ENCODE data around the gene SUN2. TPM values are rescaled to one million over a fixed set of nuclear protein-coding genes. Genes with fewer than 3 reads are reported as not detected.

SUN2 gene
- total RNA-seq, 2 donors from 2014 or later = 106 to 123 TPM

DNA sequence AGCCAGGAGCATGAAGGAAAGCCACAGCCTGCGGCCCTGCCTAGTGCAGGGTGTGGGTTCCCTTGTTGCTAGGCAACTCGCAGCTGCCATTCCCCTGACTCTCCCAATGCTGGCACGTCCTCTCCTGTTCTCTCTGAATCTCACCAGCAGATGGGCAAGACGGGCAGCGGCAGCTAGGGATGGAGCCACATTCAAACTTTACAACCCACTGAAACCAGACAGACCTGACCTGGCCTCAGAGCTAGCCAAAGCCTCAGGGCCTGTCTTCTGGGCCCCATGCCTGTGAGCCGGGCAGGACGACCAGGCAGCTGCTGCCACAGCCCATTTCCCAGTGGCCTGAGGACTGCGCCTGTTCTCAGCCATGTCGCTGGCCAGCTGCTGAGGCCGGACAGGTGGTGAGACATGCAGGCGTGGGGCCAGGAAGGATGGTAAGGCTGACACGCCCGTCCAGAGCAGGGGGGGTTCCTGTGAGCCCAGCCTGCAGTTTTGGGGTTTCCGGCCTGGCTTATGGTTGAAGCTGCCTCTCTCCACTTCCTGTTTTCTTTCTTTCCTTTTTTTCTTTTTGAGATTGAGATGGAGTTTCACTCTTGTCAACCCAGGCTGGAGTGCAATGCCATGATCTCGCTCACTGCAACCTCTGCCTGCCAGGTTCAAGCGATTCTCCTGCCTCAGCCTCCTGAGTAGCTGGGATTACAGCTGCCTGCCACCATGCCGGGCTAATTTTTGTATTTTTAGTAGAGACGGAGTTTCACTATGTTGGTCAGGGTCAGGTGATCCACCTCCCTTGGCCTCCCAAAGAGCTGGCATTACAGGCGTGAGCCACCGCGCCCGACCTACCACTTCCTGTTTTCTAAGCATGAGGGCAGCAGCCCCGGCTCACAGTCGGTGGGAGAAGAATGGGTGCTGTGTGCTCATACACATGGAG is 4.1 kb downstream of the SUN2 start:
- Histone ChIP-seq H3K4me1 (peaks cover 4% of the 10 kb centered on the region), H3K27ac (peak overlapping the region; percentile 42)
- peak; percentile 52 for DNase-seq

DNA sequence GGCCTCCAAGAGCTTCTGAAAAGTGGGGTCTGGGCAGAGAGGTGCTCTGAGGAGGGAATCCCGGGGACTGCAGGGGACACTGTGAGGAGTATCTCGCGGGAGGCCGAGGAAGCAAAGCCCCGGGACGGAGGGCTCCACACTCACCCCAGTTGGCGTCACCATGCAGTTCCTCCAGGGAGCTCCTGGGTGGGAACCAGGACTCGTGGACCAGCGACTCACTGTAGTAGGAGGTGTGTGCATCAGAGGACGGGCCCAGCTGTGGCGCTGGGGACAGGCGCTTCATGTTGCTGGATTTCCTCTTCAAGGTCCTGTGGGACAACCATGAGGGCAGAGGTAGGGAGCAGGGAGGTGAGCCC is 4.8 kb downstream of the SUN2 start:
- Histone ChIP-seq H3K4me3 (no peak overlapping the region), H3K9ac (ENCODE audit: low read depth in 2 of 2, low read length in 2 of 2) (peak overlapping the region in 1 of 2 donors; percentile 15), H3K27ac (peak overlapping the region; percentile 42), H3K27me3 (no peaks in the 10 kb centered on the region), H3K9me3 (no peaks in the 10 kb centered on the region), H3K4me1 (peaks cover 4% of the 10 kb centered on the region), H3K36me3 (peaks cover 26% of the 10 kb centered on the region)
- TF ChIP-seq, protein P1, sequence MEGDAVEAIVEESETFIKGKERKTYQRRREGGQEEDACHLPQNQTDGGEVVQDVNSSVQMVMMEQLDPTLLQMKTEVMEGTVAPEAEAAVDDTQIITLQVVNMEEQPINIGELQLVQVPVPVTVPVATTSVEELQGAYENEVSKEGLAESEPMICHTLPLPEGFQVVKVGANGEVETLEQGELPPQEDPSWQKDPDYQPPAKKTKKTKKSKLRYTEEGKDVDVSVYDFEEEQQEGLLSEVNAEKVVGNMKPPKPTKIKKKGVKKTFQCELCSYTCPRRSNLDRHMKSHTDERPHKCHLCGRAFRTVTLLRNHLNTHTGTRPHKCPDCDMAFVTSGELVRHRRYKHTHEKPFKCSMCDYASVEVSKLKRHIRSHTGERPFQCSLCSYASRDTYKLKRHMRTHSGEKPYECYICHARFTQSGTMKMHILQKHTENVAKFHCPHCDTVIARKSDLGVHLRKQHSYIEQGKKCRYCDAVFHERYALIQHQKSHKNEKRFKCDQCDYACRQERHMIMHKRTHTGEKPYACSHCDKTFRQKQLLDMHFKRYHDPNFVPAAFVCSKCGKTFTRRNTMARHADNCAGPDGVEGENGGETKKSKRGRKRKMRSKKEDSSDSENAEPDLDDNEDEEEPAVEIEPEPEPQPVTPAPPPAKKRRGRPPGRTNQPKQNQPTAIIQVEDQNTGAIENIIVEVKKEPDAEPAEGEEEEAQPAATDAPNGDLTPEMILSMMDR (IDR thresholded peaks at IDR 0.05) = no peak
- no peak for DNase-seq
- intact Hi-C loops (cut with DNase I) = no loop called here

More for the DNA sequence above, 4.1 kb downstream of the SUN2 start:
- intact Hi-C loops (cut with DNase I) = no loop called here
- H3K9me3 ChIP-seq = no peaks in the 10 kb centered on the region
- TF ChIP-seq, protein P1 (IDR thresholded peaks at IDR 0.05) = no peak
- no peaks in the 10 kb centered on the region for H3K27me3 ChIP-seq
- H3K4me3 ChIP-seq = no peak overlapping the region
- peaks cover 26% of the 10 kb centered on the region for H3K36me3 ChIP-seq
- peak overlapping the region in 1 of 2 donors; percentile 15 for H3K9ac ChIP-seq (ENCODE audit: low read depth in 2 of 2, low read length in 2 of 2)

DNA sequence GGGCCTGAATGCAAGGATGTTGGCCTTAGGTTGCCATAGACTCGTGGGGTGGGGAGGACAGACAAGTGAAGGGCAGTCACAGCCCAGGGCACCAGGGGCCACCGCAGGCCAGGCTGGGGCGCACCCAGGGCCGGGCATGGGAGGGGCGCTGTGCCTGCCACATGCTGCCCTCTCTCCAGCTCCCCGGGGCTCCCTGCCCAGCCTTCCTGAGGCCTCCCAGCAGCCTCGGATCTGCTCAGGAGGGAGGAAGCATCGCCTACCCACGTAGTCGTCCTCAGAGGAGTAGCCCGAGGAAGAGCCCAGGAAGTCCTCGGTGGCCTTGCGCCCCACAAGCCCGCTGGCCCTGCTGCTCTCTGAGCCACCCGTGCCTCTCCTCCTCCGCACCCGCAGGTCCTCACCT is 5.2 kb downstream of the SUN2 start:
- TF ChIP-seq, protein P1 (IDR thresholded peaks at IDR 0.05) = no peak
- H3K4me1 ChIP-seq = peaks cover 4% of the 10 kb centered on the region

DNA sequence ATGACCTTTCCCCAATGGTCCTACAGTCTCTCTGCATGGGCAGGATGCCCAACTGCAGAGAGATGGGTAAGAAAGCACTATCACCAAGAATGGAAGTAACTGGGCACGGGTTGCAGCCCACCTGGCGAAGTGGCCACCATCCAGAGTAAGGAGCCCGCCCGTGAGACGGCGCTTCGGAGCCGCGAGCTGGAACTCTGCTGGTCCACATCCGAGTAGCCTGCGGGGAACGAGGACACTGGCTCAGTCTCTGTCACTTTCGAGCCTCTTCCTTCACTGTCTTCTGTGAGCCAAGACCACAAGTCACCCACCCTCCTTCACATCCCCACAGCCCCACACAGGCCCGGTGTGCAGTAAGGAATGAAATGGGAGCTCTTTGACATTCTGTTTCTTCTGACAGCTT is 5.7 kb downstream of the SUN2 start:
- Histone ChIP-seq H3K36me3 (peaks cover 26% of the 10 kb centered on the region), H3K4me1 (peaks cover 4% of the 10 kb centered on the region), H3K9ac (ENCODE audit: low read depth in 2 of 2, low read length in 2 of 2) (no peak overlapping the region), H3K27ac (no peak overlapping the region), H3K4me3 (no peak overlapping the region), H3K27me3 (no peaks in the 10 kb centered on the region), H3K9me3 (no peaks in the 10 kb centered on the region)
- DNase-seq = no peak
- TF ChIP-seq, protein P1 (IDR thresholded peaks at IDR 0.05) = no peak
- intact Hi-C loops (cut with DNase I) = no loop called here

More for the DNA sequence above, 5.2 kb downstream of the SUN2 start:
- no peak overlapping the region for H3K4me3 ChIP-seq
- no peaks in the 10 kb centered on the region for H3K9me3 ChIP-seq
- peaks cover 26% of the 10 kb centered on the region for H3K36me3 ChIP-seq
- H3K9ac ChIP-seq (ENCODE audit: low read depth in 2 of 2, low read length in 2 of 2) = no peak overlapping the region
- DNase-seq = no peak
- intact Hi-C loops (cut with DNase I) = no loop called here
- peak overlapping the region; percentile 42 for H3K27ac ChIP-seq
- no peaks in the 10 kb centered on the region for H3K27me3 ChIP-seq

DNA sequence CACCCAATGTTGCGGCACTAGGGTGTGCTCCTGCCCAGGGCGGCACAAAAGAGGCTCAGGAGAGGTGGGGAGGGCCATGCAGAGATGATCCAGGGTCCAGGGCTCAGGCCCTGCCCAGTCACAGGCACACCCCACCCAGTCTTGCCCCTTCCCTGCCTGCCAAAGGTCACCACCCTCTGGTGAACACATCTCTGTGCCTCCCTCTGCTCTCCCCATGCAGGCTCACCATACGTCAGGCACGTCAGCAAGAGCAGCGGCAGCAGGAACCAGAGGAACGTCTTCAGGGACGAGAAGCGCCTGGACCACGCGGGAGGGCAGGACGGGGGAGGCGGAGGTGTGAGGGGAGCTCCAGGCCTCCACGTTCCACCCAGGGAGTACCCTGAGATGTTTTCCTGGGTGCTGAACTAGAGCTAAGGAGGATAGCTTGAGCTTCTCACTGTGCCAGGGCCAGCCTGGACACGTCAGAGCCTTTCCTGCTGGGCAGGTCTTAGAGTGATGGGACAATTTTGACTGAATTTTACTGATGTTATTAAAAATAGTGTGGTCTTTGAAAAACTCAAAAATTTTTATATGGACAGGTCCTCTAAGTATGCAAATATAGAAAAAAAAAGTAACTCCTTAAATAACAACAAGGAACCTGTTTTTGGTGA is 7.2 kb downstream of the SUN2 start:
- DNase-seq = no peak
- H3K4me3 ChIP-seq = no peak overlapping the region
- peaks cover 26% of the 10 kb centered on the region for H3K36me3 ChIP-seq
- H3K9me3 ChIP-seq = no peaks in the 10 kb centered on the region
- H3K27ac ChIP-seq = no peak overlapping the region
- intact Hi-C loops (cut with DNase I) = no loop called here
- peaks cover 4% of the 10 kb centered on the region for H3K4me1 ChIP-seq
- no peaks in the 10 kb centered on the region for H3K27me3 ChIP-seq
- TF ChIP-seq, protein P1 (IDR thresholded peaks at IDR 0.05) = no peak
- H3K9ac ChIP-seq (ENCODE audit: low read depth in 2 of 2, low read length in 2 of 2) = no peak overlapping the region
